ENCODE results near the gene OMG.
"Not testable (repeated sequence)": the region's sequence is repeated elsewhere in the genome, so short reads cannot be mapped to it uniquely, and the experiment has no call there.

The OMG gene

GRCh38 chr17:31308372-31309334 lies 11.6 kb upstream of the OMG start:
- no peak for DNase-seq (ENCODE audit: low read depth)

- no peak for DNase-seq (ENCODE audit: low read depth)
These were observed 10.6 kb upstream of the OMG start for GRCh38 chr17:31307640-31308039.

- DNase-seq (ENCODE audit: low read depth), result no peak
These were observed 2.6 kb upstream of the OMG start for GRCh38 chr17:31299624-31300023.

- DNase-seq (ENCODE audit: low read depth), result no peak
These were observed 897 bp downstream of the OMG start for GRCh38 chr17:31296142-31296541.

- DNase-seq (ENCODE audit: low read depth), result no peak
These were observed 1.6 kb downstream of the OMG start for GRCh38 chr17:31295489-31295871.

- no peak for DNase-seq (ENCODE audit: low read depth)
These were observed 2.1 kb downstream of the OMG start for GRCh38 chr17:31294820-31295488.

- DNase-seq (ENCODE audit: low read depth), result no peak
These were observed 2.8 kb downstream of the OMG start for GRCh38 chr17:31294231-31294630.

- DNase-seq (ENCODE audit: low read depth), result no peak
These were observed 3.5 kb downstream of the OMG start for GRCh38 chr17:31293581-31293980.

- no peak for DNase-seq (ENCODE audit: low read depth)
These were observed 5.2 kb downstream of the OMG start for GRCh38 chr17:31291820-31292219.

GRCh38 chr17:31289790-31290189 lies 7.2 kb downstream of the OMG start:
- DNase-seq (ENCODE audit: low read depth), result no peak

GRCh38 chr17:31287932-31288331 lies 9.1 kb downstream of the OMG start:
- DNase-seq (ENCODE audit: low read depth), result not testable (repeated sequence)

- DNase-seq (ENCODE audit: low read depth), result no peak
These were observed 10.5 kb downstream of the OMG start for GRCh38 chr17:31286587-31286986.

GRCh38 chr17:31283841-31284240 lies 13.2 kb downstream of the OMG start:
- DNase-seq (ENCODE audit: low read depth), result no peak

- DNase-seq (ENCODE audit: low read depth), result no peak
These were observed 16.0 kb downstream of the OMG start for GRCh38 chr17:31281061-31281460.

GRCh38 chr17:31279401-31279800 lies 17.6 kb downstream of the OMG start:
- DNase-seq (ENCODE audit: low read depth), result no peak

- DNase-seq (ENCODE audit: low read depth), result no peak
These were observed 21.9 kb downstream of the OMG start for GRCh38 chr17:31275116-31275515.

GRCh38 chr17:31274252-31274651 lies 22.8 kb downstream of the OMG start:
- no peak for DNase-seq (ENCODE audit: low read depth)

GRCh38 chr17:31273516-31273915 lies 23.5 kb downstream of the OMG start:
- no peak for DNase-seq (ENCODE audit: low read depth)

- DNase-seq (ENCODE audit: low read depth), result no peak
These were observed 24.2 kb downstream of the OMG start for GRCh38 chr17:31272803-31273202.

- no peak for DNase-seq (ENCODE audit: low read depth)
These were observed 24.8 kb downstream of the OMG start for GRCh38 chr17:31272236-31272635.

GRCh38 chr17:31269578-31269983 lies 27.5 kb downstream of the OMG start:
- no peak for DNase-seq (ENCODE audit: low read depth)

- DNase-seq (ENCODE audit: low read depth), result no peak
These were observed 27.9 kb downstream of the OMG start for GRCh38 chr17:31269036-31269577.

GRCh38 chr17:31266042-31266441 lies 31.0 kb downstream of the OMG start:
- no peak for DNase-seq (ENCODE audit: low read depth)
